Stimulated activated naive CD8-positive, alpha-beta T cell treated with anti-CD3 and anti-CD28 coated beads, Interleukin-15, Interleukin-2, amounts not matched to agents 100 U/mL and 50 U/mL, for 24 hours (primary cell): ENCODE results near the gene SIGLEC1.

ENCODE experiments used
- ATAC-seq: fragments of 150-1000 bp; cut with Tn5 transposase; one replicate; pipeline ENCODE4 v1.10.0; 2021
- DNase-seq: peaks from one replicate; pipeline ENCODE4 v3.0.0; 2021

Gene SIGLEC1

GRCh38 chr20:3728876-3729275 lies 16.5 kb upstream of the SIGLEC1 start:
- no peak for ATAC-seq
- no peak for DNase-seq

GRCh38 chr20:3728354-3728753 lies 16.0 kb upstream of the SIGLEC1 start:
- no peak for ATAC-seq
- no peak for DNase-seq

GRCh38 chr20:3727401-3728021 lies 15.1 kb upstream of the SIGLEC1 start:
- ATAC-seq (no peak), DNase-seq (no peak)

GRCh38 chr20:3724356-3724755 lies 12.0 kb upstream of the SIGLEC1 start:
- ATAC-seq (no peak), DNase-seq (no peak)

- DNase-seq (no peak), ATAC-seq (no peak)
Observed at GRCh38 chr20:3723284-3723683, 10.9 kb upstream of the SIGLEC1 start.

- DNase-seq (no peak), ATAC-seq (no peak)
Observed at GRCh38 chr20:3721912-3722311, 9.5 kb upstream of the SIGLEC1 start.

- DNase-seq (no peak), ATAC-seq (no peak)
Observed at GRCh38 chr20:3720626-3721025, 8.2 kb upstream of the SIGLEC1 start.

- no peak for DNase-seq
- ATAC-seq: no peak
Observed at GRCh38 chr20:3720068-3720467, 7.7 kb upstream of the SIGLEC1 start.

- DNase-seq: no peak
- ATAC-seq: no peak
Observed at GRCh38 chr20:3719046-3719445, 6.6 kb upstream of the SIGLEC1 start.

GRCh38 chr20:3716195-3716834 lies 3.9 kb upstream of the SIGLEC1 start:
- ATAC-seq (peak; percentile 77), DNase-seq (peak; percentile 35)

- ATAC-seq (no peak), DNase-seq (no peak)
Observed at GRCh38 chr20:3714092-3714491, 1.7 kb upstream of the SIGLEC1 start.

- no peak for ATAC-seq
- DNase-seq: no peak
Observed at GRCh38 chr20:3711484-3711941, 887 bp downstream of the SIGLEC1 start.

- DNase-seq: peak; percentile 90
Observed at GRCh38 chr20:3710703-3711483, 1.5 kb downstream of the SIGLEC1 start.

GRCh38 chr20:3710011-3710466 lies 2.4 kb downstream of the SIGLEC1 start:
- ATAC-seq (no peak), DNase-seq (no peak)

More at GRCh38 chr20:3710703-3711483, 1.5 kb downstream of the SIGLEC1 start:
- peak; percentile 68 for ATAC-seq

GRCh38 chr20:3707508-3707899 lies 4.9 kb downstream of the SIGLEC1 start:
- ATAC-seq: no peak
- no peak for DNase-seq

- DNase-seq (no peak), ATAC-seq (no peak)
Observed at GRCh38 chr20:3706774-3707507, 5.5 kb downstream of the SIGLEC1 start.

- ATAC-seq (no peak), DNase-seq (no peak)
Observed at GRCh38 chr20:3705970-3706739, 6.2 kb downstream of the SIGLEC1 start.

GRCh38 chr20:3705491-3705969 lies 6.9 kb downstream of the SIGLEC1 start:
- no peak for ATAC-seq
- DNase-seq: no peak

GRCh38 chr20:3704087-3704486 lies 8.3 kb downstream of the SIGLEC1 start:
- DNase-seq (no peak), ATAC-seq (no peak)

GRCh38 chr20:3702611-3703391 lies 9.6 kb downstream of the SIGLEC1 start:
- DNase-seq (no peak), ATAC-seq (no peak)
